Measurements from ENCODE around the gene BRF1.

GRCh38 chr14:105216490-105217247 lies 84.1 kb downstream of the BRF1 start:
- TF ChIP-seq, protein P1, sequence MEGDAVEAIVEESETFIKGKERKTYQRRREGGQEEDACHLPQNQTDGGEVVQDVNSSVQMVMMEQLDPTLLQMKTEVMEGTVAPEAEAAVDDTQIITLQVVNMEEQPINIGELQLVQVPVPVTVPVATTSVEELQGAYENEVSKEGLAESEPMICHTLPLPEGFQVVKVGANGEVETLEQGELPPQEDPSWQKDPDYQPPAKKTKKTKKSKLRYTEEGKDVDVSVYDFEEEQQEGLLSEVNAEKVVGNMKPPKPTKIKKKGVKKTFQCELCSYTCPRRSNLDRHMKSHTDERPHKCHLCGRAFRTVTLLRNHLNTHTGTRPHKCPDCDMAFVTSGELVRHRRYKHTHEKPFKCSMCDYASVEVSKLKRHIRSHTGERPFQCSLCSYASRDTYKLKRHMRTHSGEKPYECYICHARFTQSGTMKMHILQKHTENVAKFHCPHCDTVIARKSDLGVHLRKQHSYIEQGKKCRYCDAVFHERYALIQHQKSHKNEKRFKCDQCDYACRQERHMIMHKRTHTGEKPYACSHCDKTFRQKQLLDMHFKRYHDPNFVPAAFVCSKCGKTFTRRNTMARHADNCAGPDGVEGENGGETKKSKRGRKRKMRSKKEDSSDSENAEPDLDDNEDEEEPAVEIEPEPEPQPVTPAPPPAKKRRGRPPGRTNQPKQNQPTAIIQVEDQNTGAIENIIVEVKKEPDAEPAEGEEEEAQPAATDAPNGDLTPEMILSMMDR (IDR thresholded peaks at IDR 0.05) = no peak
- no peak for TF ChIP-seq POLR2A (IDR thresholded peaks at IDR 0.05)

Data from ovary (tissue), 3 donors.